H9 (cell line): Measurements from ENCODE around the gene MYO5B. TPM values are rescaled to one million over a fixed set of nuclear protein-coding genes. Genes with fewer than 3 reads are reported as not detected.
A peak's percentile ranks its signal among the peaks of the same experiment; 100 is the strongest.

Source experiments
- DNase-seq: peaks from one replicate; pipeline ENCODE4 v3.0.0-alpha.2; 2017
- H2AFZ ChIP-seq: one replicate; pipeline ENCODE4 v1.6.1; 2013; ENCODE audit warnings: mild to moderate bottlenecking, low read length, control low read depth, moderate library complexity
- H2AK5ac ChIP-seq: 2 replicates; pipeline ENCODE4 v1.6.1; 2013; ENCODE audit warnings: low read length, control low read depth, mixed read lengths; ENCODE audit not compliant: insufficient read length
- H2BK120ac ChIP-seq: one replicate; pipeline ENCODE4 v1.6.1; 2013; ENCODE audit warnings: low read depth, mild to moderate bottlenecking, low read length, control low read depth, inconsistent platforms; ENCODE audit not compliant: poor library complexity, severe bottlenecking
- H2BK12ac ChIP-seq: 2 replicates; pipeline ENCODE4 v1.6.1; 2013; ENCODE audit warnings: low read length, control low read depth, mixed read lengths, low read depth; ENCODE audit not compliant: insufficient read length
- H2BK15ac ChIP-seq: 2 replicates; pipeline ENCODE4 v1.6.1; 2013; ENCODE audit warnings: low read depth, low read length, control low read depth
- H2BK20ac ChIP-seq: one replicate; pipeline ENCODE4 v1.6.1; 2013; ENCODE audit warnings: low read depth, mild to moderate bottlenecking, low read length, control low read depth, inconsistent platforms; ENCODE audit not compliant: poor library complexity, severe bottlenecking
- H2BK5ac ChIP-seq: 2 replicates; pipeline ENCODE4 v1.6.1; 2013; ENCODE audit warnings: low read length, control low read depth, mixed read lengths; ENCODE audit not compliant: insufficient read length
- H3K14ac ChIP-seq: 2 replicates; pipeline ENCODE4 v1.6.1; 2013; ENCODE audit warnings: low read length, control low read depth; ENCODE audit not compliant: insufficient read depth
- H3K18ac ChIP-seq: 2 replicates; pipeline ENCODE4 v1.6.1; 2013; ENCODE audit warnings: low read depth, mild to moderate bottlenecking, mixed read lengths, low read length, control low read depth; ENCODE audit not compliant: insufficient read length
- H3K23ac ChIP-seq: 2 replicates; pipeline ENCODE4 v1.6.1; 2013; ENCODE audit warnings: low read length, control low read depth, mixed read lengths, low read depth; ENCODE audit not compliant: insufficient read length
- H3K23me2 ChIP-seq: 2 replicates; pipeline ENCODE4 v1.6.1; 2013; ENCODE audit warnings: low read depth, mild to moderate bottlenecking, mixed read lengths, low read length, control low read depth; ENCODE audit not compliant: insufficient read length, poor library complexity, severe bottlenecking
- H3K27ac ChIP-seq: 2 replicates; pipeline ENCODE4 v1.5.1; 2013; ENCODE audit warnings: low read length, control low read depth, mixed read lengths, low read depth; ENCODE audit not compliant: insufficient read length
- H3K27me3 ChIP-seq: 2 replicates; pipeline ENCODE4 v1.6.1; 2013; ENCODE audit warnings: low read length, control low read depth, inconsistent platforms; ENCODE audit not compliant: insufficient read depth
- H3K4ac ChIP-seq: 2 replicates; pipeline ENCODE4 v1.6.1; 2013; ENCODE audit warnings: low read depth, mild to moderate bottlenecking, control low read depth, inconsistent platforms, low read length, moderate library complexity
- H3K4me1 ChIP-seq: 2 replicates; pipeline ENCODE4 v1.6.1; 2013; ENCODE audit warnings: low read length, control low read depth, inconsistent platforms; ENCODE audit not compliant: insufficient read depth
- H3K4me2 ChIP-seq: 2 replicates; pipeline ENCODE4 v1.6.1; 2013; ENCODE audit warnings: low read length, control low read depth, mixed read lengths; ENCODE audit not compliant: insufficient read length, insufficient read depth
- H3K56ac ChIP-seq: 2 replicates; pipeline ENCODE4 v1.6.1; 2013; ENCODE audit warnings: low read depth, mild to moderate bottlenecking, mixed read lengths, low read length, control low read depth; ENCODE audit not compliant: insufficient read length
- H3K79me1 ChIP-seq: 2 replicates; pipeline ENCODE4 v1.6.1; 2013; ENCODE audit warnings: low read depth, mild to moderate bottlenecking, moderate library complexity, low read length, control low read depth, inconsistent platforms; ENCODE audit not compliant: insufficient read depth, poor library complexity, severe bottlenecking
- H3K79me2 ChIP-seq: 2 replicates; pipeline ENCODE4 v1.6.1; 2013; ENCODE audit warnings: low read length, control low read depth, inconsistent platforms; ENCODE audit not compliant: insufficient read depth
- H3K9ac ChIP-seq: 2 replicates; pipeline ENCODE4 v1.6.1; 2013; ENCODE audit warnings: low read length, control low read depth, mixed read lengths; ENCODE audit not compliant: insufficient read length; ENCODE audit errors: extremely low read depth
- H3K9me3 ChIP-seq: one replicate; pipeline ENCODE4 v1.6.1; 2013; ENCODE audit warnings: low read depth, low read length, inconsistent platforms; ENCODE audit not compliant: control insufficient read depth
- H3T11ph ChIP-seq: one replicate; pipeline ENCODE4 v1.6.1; 2013; ENCODE audit warnings: mild to moderate bottlenecking, low read length, control low read depth, inconsistent platforms
- H4K20me1 ChIP-seq: one replicate; pipeline ENCODE4 v1.6.1; 2013; ENCODE audit not compliant: control insufficient read depth, insufficient read length, insufficient read depth
- H4K5ac ChIP-seq: 2 replicates; pipeline ENCODE4 v1.6.1; 2013; ENCODE audit warnings: low read depth, mild to moderate bottlenecking, mixed read lengths, low read length, control low read depth; ENCODE audit not compliant: insufficient read length
- H4K8ac ChIP-seq: replicated peaks from 2 replicates; pipeline ENCODE4 v1.6.1; 2013; ENCODE audit warnings: low read length, control low read depth, mixed read lengths, low read depth; ENCODE audit not compliant: insufficient read length
- H4K91ac ChIP-seq: 2 replicates; pipeline ENCODE4 v1.6.1; 2013; ENCODE audit warnings: low read depth, mild to moderate bottlenecking, moderate library complexity, mixed read lengths, low read length, control low read depth; ENCODE audit not compliant: insufficient read length
- H3K27ac Mint-ChIP-seq, 3 experiments: 2 replicates in 2 of 3; 3 replicates in 1 of 3; pipeline ENCODE4 v1.8.0; 2020 to 2021; ENCODE audit warnings: mixed read lengths in 3 of 3, mild to moderate bottlenecking in 1 of 3, moderate library complexity in 1 of 3
- H3K27me3 Mint-ChIP-seq: 2 replicates; pipeline ENCODE4 v1.8.0; 2021; ENCODE audit warnings: low read depth, mild to moderate bottlenecking, moderate library complexity, mixed read lengths
- H3K36me3 Mint-ChIP-seq, 3 experiments: 2 replicates in 2 of 3; 3 replicates in 1 of 3; pipeline ENCODE4 v1.8.0; 2020 to 2021; ENCODE audit warnings: low read depth in 3 of 3, mixed read lengths in 3 of 3; ENCODE audit not compliant: insufficient read depth in 1 of 3
- H3K4me1 Mint-ChIP-seq, 2 experiments: 2 replicates each; pipeline ENCODE4 v1.8.0; 2020; ENCODE audit warnings: mixed read lengths in 2 of 2
- H3K4me3 Mint-ChIP-seq, 2 experiments: 2 replicates in 1 of 2; 3 replicates in 1 of 2; pipeline ENCODE4 v1.8.0; 2020 to 2021; ENCODE audit warnings: mild to moderate bottlenecking in 2 of 2, mixed read lengths in 2 of 2, moderate library complexity in 1 of 2
- H3K9me3 Mint-ChIP-seq, 2 experiments: 2 replicates in 1 of 2; 3 replicates in 1 of 2; pipeline ENCODE4 v1.8.0; 2020; ENCODE audit warnings: mild to moderate bottlenecking in 2 of 2, mixed read lengths in 2 of 2, moderate library complexity in 1 of 2
- CTCF ChIP-seq: fragments of 200-600 bp; sonication (generic); conservative IDR thresholded peaks from 3 replicates; pipeline ENCODE4 v1.8.0; 2021; ENCODE audit warnings: antibody characterized with exemption, mild to moderate bottlenecking
- WGBS: extraction: QIAGEN DNeasy Blood & Tissue Kit; methylation state at CpG from one replicate; pipeline ENCODE4 v1.1.7; 2013; ENCODE audit warnings: missing lambda C conversion rate, low lambda C conversion rate, mixed read lengths; ENCODE audit not compliant: insufficient read length; ENCODE audit errors: extremely low coverage; 5-methylcytosine and 5-hydroxymethylcytosine counted together
- total RNA-seq: library from RNA; stranded (reverse); gene quantifications from 2 replicates; pipeline ENCODE4 v1.2.1, GENCODE V29; 2021

The MYO5B gene
- total RNA-seq, 1 experiment from 2014 or later = 9.3 TPM

GRCh38 chr18:49813069-49813318, 382.0 kb downstream of the MYO5B start:
- Mint-ChIP-seq H3K27me3 (no peaks in the 10 kb centered on the region; the same call in 1 of the 2 replicates), H3K27ac (peak overlapping the region in 2 of 3 experiments; percentile 58 to 99; a peak in 4 of 7 replicates), H3K36me3 (peaks cover 25 to 34% (median 33%) of the 10 kb centered on the region in 3 experiments), H3K4me1 (peaks cover 21 to 26% of the 10 kb centered on the region in 2 experiments), H3K9me3 (peaks cover 24 to 28% of the 10 kb centered on the region in 2 experiments), H3K4me3 (peak overlapping the region; percentile 92 to 96)
- Histone ChIP-seq H2BK20ac (no peak overlapping the region), H3K4me1 (0 out of 2 replicates have a peak, but pooled peaks cover 3% of the 10 kb centered on the region), H3K14ac (peak overlapping the region; percentile 90), H4K8ac (no peak overlapping the region), H4K91ac (no peak overlapping the region), H2BK120ac (no peak overlapping the region), H2BK12ac (no peak overlapping the region), H2AFZ (no peak overlapping the region), H3K27ac (peak overlapping the region; percentile 75), H3K18ac (peak overlapping the region; percentile 85), H2BK15ac (no peak overlapping the region), H4K20me1 (no peaks in the 10 kb centered on the region), H3K4ac (no peak overlapping the region), H3K23ac (no peak overlapping the region), H3K79me1 (no peaks in the 10 kb centered on the region), H3K9ac (peak overlapping the region; percentile 85), H3K79me2 (peaks cover 12% of the 10 kb centered on the region; the same call in 1 of the 2 replicates), H2BK5ac (no peak overlapping the region), H2AK5ac (no peak overlapping the region), H3K27me3 (no peaks in the 10 kb centered on the region), H3K56ac (no peak overlapping the region), H3K23me2 (peaks cover 5% of the 10 kb centered on the region), H4K5ac (no peak overlapping the region), H3T11ph (no peak overlapping the region), H3K9me3 (peaks cover 13% of the 10 kb centered on the region), H3K4me2 (peak overlapping the region; percentile 27)
- DNase-seq = no peak
- no peak for TF ChIP-seq CTCF
- no CpG with 5 or more reads among the region's 17 CpGs for WGBS
